Stimulated activated CD4-positive, alpha-beta T cell treated with anti-CD3 and anti-CD28 coated beads, Interleukin-4, amount 100 ng/mL, for 48 hours (primary cell): ENCODE data around the gene CARMIL1.

Experiments
- DNase-seq, 2 donors: peaks; one replicate each; pipeline ENCODE4 v3.0.0-alpha.2; 2020; ENCODE audit warnings: low read depth in 2 of 2

The CARMIL1 gene

GRCh38 chr6:25334793-25335192, 55.6 kb downstream of the CARMIL1 start:
- DNase-seq = no peak

GRCh38 chr6:25336996-25337395, 57.8 kb downstream of the CARMIL1 start:
- no peak for DNase-seq

- DNase-seq = no peak
These were observed 58.3 kb downstream of the CARMIL1 start for GRCh38 chr6:25337431-25337830.

- no peak for DNase-seq
These were observed 61.4 kb downstream of the CARMIL1 start for GRCh38 chr6:25340431-25341202.

- no peak for DNase-seq
These were observed 62.0 kb downstream of the CARMIL1 start for GRCh38 chr6:25341203-25341552.

- DNase-seq = no peak
These were observed 62.9 kb downstream of the CARMIL1 start for GRCh38 chr6:25341923-25342619.

- no peak for DNase-seq
These were observed 63.6 kb downstream of the CARMIL1 start for GRCh38 chr6:25342802-25343201.

- no peak for DNase-seq
These were observed 64.8 kb downstream of the CARMIL1 start for GRCh38 chr6:25343984-25344383.

GRCh38 chr6:25344827-25345226, 65.7 kb downstream of the CARMIL1 start:
- no peak for DNase-seq

- no peak for DNase-seq
These were observed 66.9 kb downstream of the CARMIL1 start for GRCh38 chr6:25346064-25346463.

- DNase-seq = no peak
These were observed 71.4 kb downstream of the CARMIL1 start for GRCh38 chr6:25350573-25350972.

GRCh38 chr6:25351485-25351884, 72.3 kb downstream of the CARMIL1 start:
- no peak for DNase-seq

- no peak for DNase-seq
These were observed 73.1 kb downstream of the CARMIL1 start for GRCh38 chr6:25352285-25352684.

- no peak for DNase-seq
These were observed 75.1 kb downstream of the CARMIL1 start for GRCh38 chr6:25354078-25354932.

- no peak for DNase-seq
These were observed 80.2 kb downstream of the CARMIL1 start for GRCh38 chr6:25359191-25359861.

- no peak for DNase-seq
These were observed 80.7 kb downstream of the CARMIL1 start for GRCh38 chr6:25359891-25360290.

GRCh38 chr6:25360621-25361020, 81.4 kb downstream of the CARMIL1 start:
- no peak for DNase-seq

GRCh38 chr6:25363427-25363826, 84.3 kb downstream of the CARMIL1 start:
- no peak for DNase-seq

GRCh38 chr6:25365154-25365553, 86.0 kb downstream of the CARMIL1 start:
- no peak for DNase-seq

- peak in 1 of 2 donors; percentile 13 for DNase-seq
These were observed 87.8 kb downstream of the CARMIL1 start for GRCh38 chr6:25366903-25367545.

GRCh38 chr6:25369036-25369432, 89.9 kb downstream of the CARMIL1 start:
- DNase-seq = no peak
